ENCODE results near the gene RADIL.

Gene RADIL

DNA sequence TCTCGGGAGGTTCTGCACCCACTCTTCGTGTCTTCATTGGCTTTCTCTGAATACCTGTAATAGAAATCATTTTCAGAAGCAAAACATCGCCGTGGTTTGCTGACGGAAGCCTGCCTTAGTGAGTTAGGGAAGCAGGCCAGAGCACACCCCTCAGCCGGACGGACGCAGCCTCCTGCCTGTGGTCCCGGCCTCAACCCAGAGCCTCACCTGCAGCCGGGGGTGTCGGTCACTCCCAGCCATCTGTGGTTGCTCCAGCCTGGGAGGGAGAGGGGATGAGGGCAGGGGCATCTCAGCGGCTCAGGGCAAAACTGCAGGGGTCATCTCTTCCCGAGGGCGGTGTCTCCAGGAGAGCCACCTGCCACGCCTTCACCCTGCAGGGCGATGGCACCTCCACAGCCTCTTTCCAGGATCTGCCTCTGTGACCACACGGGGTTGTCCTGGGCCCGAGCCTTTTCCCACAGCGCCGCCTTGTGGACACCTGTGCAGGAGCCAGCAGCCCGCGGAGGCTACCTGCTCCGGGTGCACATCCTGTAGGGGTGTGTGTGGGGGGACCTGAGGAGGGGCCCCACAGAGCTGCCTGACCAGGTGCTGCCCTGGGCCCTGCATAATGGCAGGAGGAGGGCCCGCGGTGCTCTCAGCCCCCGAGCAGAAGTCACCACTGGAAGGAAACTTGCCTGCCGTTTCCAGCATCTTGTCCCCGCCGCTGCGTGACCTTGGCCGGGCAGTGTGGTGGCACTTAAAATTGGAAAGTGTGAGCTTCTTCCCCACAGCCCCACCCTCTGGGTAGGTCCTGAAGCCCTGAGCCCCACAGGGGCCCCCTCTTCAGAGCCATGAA lies 129.7 kb downstream of the RADIL start:
- peak; percentile 83 for DNase-seq

DNA sequence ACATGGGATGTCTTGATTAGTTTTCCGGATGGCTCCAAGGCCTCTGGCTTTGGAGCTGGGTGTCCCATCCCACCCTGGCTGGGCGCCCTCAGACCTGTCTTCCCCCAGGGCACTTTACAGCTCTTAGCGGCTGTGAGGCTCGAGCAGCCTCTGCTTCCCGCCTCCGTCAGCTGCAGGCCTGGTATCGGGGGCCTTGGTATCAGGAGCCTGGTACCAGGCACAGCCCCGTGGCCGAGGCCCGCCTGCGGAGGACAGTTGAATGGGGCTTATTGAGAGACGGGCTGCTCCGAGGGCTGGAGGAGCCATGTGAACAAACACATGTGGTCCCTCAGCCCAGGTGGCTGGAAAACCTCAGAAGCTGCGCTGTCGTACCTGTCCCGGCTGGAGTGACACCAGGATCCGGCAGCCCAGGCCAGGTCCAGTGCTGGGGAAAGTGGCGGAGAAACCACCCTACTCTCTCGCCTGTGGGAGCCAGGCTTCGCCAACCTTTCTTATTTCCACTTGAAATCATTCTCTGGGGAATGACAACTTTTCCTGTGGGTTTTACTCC lies 132.0 kb downstream of the RADIL start:
- DNase-seq: no peak

DNA sequence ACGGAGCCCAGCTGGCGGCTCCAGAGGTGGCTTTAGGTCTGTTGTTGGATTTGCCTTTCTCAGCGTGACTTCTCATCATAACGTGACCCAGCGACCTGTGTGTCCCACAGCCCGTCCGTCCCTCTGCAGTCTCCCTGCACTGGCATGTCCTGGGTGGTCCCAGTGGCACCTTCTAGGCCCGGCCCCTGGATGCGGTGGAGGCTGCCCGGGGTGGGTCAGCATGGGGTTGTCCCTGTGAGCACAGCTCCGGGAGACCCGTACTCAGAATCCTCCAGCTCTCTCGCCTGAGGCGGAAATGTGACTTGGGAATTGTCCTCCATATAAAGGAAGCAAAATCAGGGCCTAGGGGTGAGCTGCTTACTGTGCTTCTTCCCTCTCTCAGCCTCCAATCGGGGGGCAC lies 133.7 kb downstream of the RADIL start:
- no peak for DNase-seq

GRCh38 chr7:4749363-4749762 lies 134.2 kb downstream of the RADIL start:
- DNase-seq: no peak

Data from CD4-positive, alpha-beta T cell treated with Interleukin-21 for 1 hour (primary cell).